Measurements from ENCODE around the gene EHD1. TPM values are rescaled to one million over a fixed set of nuclear protein-coding genes. Genes with fewer than 3 reads are reported as not detected.

EHD1 gene
- total RNA-seq, 4 donors from 2014 or later: 35.2 to 93.9 (median 42.6) TPM

- Histone ChIP-seq H3K27me3 (no peaks in the 10 kb centered on the region), H3K4me3 (no peak overlapping the region), H3K27ac (no peak overlapping the region), H3K4me1 (no peaks in the 10 kb centered on the region), H3K36me3 (no peaks in the 10 kb centered on the region), H3K9me3 (no peaks in the 10 kb centered on the region)
- DNase-seq (ENCODE audit: low spot score in 2 of 2): no peak
- TF ChIP-seq, protein P1, sequence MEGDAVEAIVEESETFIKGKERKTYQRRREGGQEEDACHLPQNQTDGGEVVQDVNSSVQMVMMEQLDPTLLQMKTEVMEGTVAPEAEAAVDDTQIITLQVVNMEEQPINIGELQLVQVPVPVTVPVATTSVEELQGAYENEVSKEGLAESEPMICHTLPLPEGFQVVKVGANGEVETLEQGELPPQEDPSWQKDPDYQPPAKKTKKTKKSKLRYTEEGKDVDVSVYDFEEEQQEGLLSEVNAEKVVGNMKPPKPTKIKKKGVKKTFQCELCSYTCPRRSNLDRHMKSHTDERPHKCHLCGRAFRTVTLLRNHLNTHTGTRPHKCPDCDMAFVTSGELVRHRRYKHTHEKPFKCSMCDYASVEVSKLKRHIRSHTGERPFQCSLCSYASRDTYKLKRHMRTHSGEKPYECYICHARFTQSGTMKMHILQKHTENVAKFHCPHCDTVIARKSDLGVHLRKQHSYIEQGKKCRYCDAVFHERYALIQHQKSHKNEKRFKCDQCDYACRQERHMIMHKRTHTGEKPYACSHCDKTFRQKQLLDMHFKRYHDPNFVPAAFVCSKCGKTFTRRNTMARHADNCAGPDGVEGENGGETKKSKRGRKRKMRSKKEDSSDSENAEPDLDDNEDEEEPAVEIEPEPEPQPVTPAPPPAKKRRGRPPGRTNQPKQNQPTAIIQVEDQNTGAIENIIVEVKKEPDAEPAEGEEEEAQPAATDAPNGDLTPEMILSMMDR (IDR thresholded peaks at IDR 0.05): no peak
- TF ChIP-seq EP300 (IDR thresholded peaks at IDR 0.05) (no peak), POLR2A (IDR thresholded peaks at IDR 0.05) (no peak)
- 84% methylated on average over 5 of the region's 16 CpGs; no CpG with 5 or more reads in 1 of the 2 donors for WGBS, 2 donors
Observed at GRCh38 chr11:64836448-64837072, 41.9 kb downstream of the EHD1 start.

- Histone ChIP-seq H3K27me3 (no peaks in the 10 kb centered on the region), H3K9me3 (no peaks in the 10 kb centered on the region), H3K36me3 (no peaks in the 10 kb centered on the region), H3K27ac (no peak overlapping the region), H3K4me3 (no peak overlapping the region), H3K4me1 (no peaks in the 10 kb centered on the region)
- 87% methylated on average over 12 of the region's 17 CpGs; no CpG with 5 or more reads in 1 of the 2 donors for WGBS, 2 donors
- TF ChIP-seq, protein P1 (IDR thresholded peaks at IDR 0.05): no peak
- TF ChIP-seq POLR2A (IDR thresholded peaks at IDR 0.05) (no peak), EP300 (IDR thresholded peaks at IDR 0.05) (no peak)
- DNase-seq (ENCODE audit: low spot score in 2 of 2): no peak
Observed at GRCh38 chr11:64835616-64836447, 42.6 kb downstream of the EHD1 start.

DNA sequence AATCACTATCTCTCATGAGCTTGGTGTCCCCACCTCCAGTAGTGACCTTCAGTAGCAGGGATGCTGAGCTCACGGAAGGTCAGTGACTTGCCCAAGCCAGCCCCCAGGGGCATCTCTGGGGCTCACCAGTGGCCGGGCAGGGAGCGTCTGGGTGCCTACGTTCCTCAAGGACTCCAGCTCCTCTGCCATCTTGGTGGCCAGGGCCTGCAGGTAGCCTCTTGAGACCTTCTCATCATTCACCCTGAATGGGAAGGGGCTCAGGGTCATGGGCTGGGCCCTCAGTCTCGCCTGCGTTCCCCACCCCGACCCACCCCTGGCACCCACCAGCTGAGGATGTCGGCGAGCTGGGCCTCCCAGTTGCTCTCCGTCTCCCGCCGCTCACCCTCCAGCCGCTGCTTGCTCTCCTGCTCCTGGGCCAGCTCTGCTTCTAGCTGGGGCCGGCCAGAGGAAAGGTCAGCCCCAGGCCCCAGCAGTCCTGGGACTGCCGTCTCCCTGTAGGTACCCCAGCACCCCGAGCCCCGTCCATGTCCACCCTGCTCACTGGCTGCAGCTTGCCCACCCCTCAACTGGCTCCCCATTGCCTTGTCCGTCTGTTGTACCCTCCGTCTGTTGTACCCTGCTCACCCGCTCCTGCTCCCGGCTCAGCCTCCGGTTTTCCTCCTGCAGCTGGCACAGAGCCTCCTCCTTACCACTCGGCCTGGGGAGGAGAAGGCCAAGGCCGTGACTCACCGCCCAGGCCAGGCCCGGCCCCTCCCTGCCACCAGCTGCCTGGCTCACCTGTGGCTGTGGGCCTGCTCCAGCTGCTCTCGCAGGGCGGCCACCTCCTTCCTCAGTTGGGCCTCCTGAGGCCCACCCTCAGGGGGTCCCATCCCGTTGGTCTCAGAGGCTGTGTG lies 43.5 kb downstream of the EHD1 start:
- 84 to 86% methylated on average over 29 of the region's 29 CpGs for WGBS, 2 donors
- no peak for DNase-seq (ENCODE audit: low spot score in 2 of 2)
- H3K9me3 ChIP-seq: no peaks in the 10 kb centered on the region
- no peak for TF ChIP-seq POLR2A (IDR thresholded peaks at IDR 0.05)
- TF ChIP-seq, protein P1 (IDR thresholded peaks at IDR 0.05): no peak
- no peak for TF ChIP-seq EP300 (IDR thresholded peaks at IDR 0.05)
- H3K36me3 ChIP-seq: no peaks in the 10 kb centered on the region
- H3K4me3 ChIP-seq: no peak overlapping the region
- no peak overlapping the region for H3K27ac ChIP-seq
- H3K27me3 ChIP-seq: no peaks in the 10 kb centered on the region
- H3K4me1 ChIP-seq: no peaks in the 10 kb centered on the region

GRCh38 chr11:64834031-64834722 lies 44.2 kb downstream of the EHD1 start:
- H3K27ac ChIP-seq: no peak overlapping the region
- 89 to 93% methylated on average over 13 to 19 of the region's 25 CpGs for WGBS, 2 donors
- TF ChIP-seq POLR2A (IDR thresholded peaks at IDR 0.05): no peak
- no peak for TF ChIP-seq EP300 (IDR thresholded peaks at IDR 0.05)
- TF ChIP-seq, protein P1 (IDR thresholded peaks at IDR 0.05): no peak

More at GRCh38 chr11:64834031-64834722, 44.2 kb downstream of the EHD1 start:
- H3K4me3 ChIP-seq: no peak overlapping the region
- no peaks in the 10 kb centered on the region for H3K4me1 ChIP-seq
- H3K9me3 ChIP-seq: no peaks in the 10 kb centered on the region
- H3K36me3 ChIP-seq: no peaks in the 10 kb centered on the region
- no peaks in the 10 kb centered on the region for H3K27me3 ChIP-seq
- no peak for DNase-seq (ENCODE audit: low spot score in 2 of 2)
